Upper lobe of left lung (tissue), 6 donors: Measurements from ENCODE around the gene SMG5. TPM values are rescaled to one million over a fixed set of nuclear protein-coding genes. Genes with fewer than 3 reads are reported as not detected.

Experiments
- ATAC-seq, 2 donors: fragments of 200-7000 bp; cut with Tn5 transposase; one replicate each; pipeline ENCODE4 v1.9.1; 2022; ENCODE audit warnings: mild to moderate bottlenecking in 2 of 2, moderate library complexity in 2 of 2; ENCODE audit not compliant: low FRiP score in 2 of 2
- DNase-seq, 2 donors: peaks; one replicate each; pipeline ENCODE4 v3.0.0-alpha.2; 2019 to 2020
- H3K27ac ChIP-seq, 4 donors: fragments of 200-600 bp; sonication (generic); one replicate each; pipeline ENCODE4 v1.5.1; 2016 to 2019
- H3K27me3 ChIP-seq, 4 donors: fragments of 200-600 bp; sonication (generic); one replicate each; pipeline ENCODE4 v1.5.1; 2017 to 2019
- H3K36me3 ChIP-seq, 4 donors: fragments of 200-600 bp; sonication (generic); one replicate each; pipeline ENCODE4 v1.5.1; 2016 to 2019
- H3K4me1 ChIP-seq, 4 donors: fragments of 200-600 bp; sonication (generic); one replicate each; pipeline ENCODE4 v1.5.1; 2018 to 2019
- H3K4me3 ChIP-seq, 4 donors: fragments of 200-600 bp; sonication (generic); one replicate each; pipeline ENCODE4 v1.5.1; 2017 to 2019; ENCODE audit warnings: mild to moderate bottlenecking in 2 of 4, moderate library complexity in 1 of 4
- H3K9me3 ChIP-seq, 4 donors: fragments of 200-600 bp; sonication (generic); one replicate each; pipeline ENCODE4 v1.5.1; 2018 to 2019
- CTCF ChIP-seq, 6 experiments: fragments of 450-650 bp in 4 of 6; fragments of 200-600 bp in 2 of 6; sonication (generic) in 2 of 6; IDR thresholded peaks; one replicate each; pipeline ENCODE4 v1.5.1; 2016 to 2019; ENCODE audit warnings: antibody characterized with exemption in 6 of 6
- EP300 ChIP-seq, 4 donors: sonication (generic); formaldehyde crosslinking; IDR thresholded peaks; one replicate each; pipeline ENCODE4 v1.5.1; 2017; ENCODE audit warnings: antibody characterized with exemption in 4 of 4, control low read depth in 2 of 4
- POLR2A ChIP-seq, 4 donors: fragments of 450-650 bp; IDR thresholded peaks; one replicate each; pipeline ENCODE4 v1.5.1; 2016 to 2017; ENCODE audit warnings: antibody characterized with exemption in 4 of 4, mild to moderate bottlenecking in 2 of 4
- POLR2AphosphoS5 ChIP-seq, 2 donors: sonication (generic); formaldehyde crosslinking; IDR thresholded peaks; one replicate each; pipeline ENCODE4 v1.5.1; 2017; ENCODE audit warnings: antibody characterized with exemption in 2 of 2
- WGBS, 2 donors: methylation state at CpG; one replicate each; pipeline ENCODE4 v1.1.5; 2017 to 2018; 5-methylcytosine and 5-hydroxymethylcytosine counted together
- total RNA-seq, 6 donors: library from RNA; depleted of rRNA in 4 of 6; stranded (reverse); fragments of >200 nt in 4 of 6; gene quantifications; one replicate each; pipeline versions ENCODE4 v1.1.0 to v1.2.1, GENCODE V29; 2016 to 2021
- donor health status: DM: no; HTN: no; CAD: no; lungs with moderate emphysema.
- donor health status: DM: no; HTN: yes; CAD: no; lungs with severe emphysema.

The SMG5 gene
- total RNA-seq, 6 donors from 2014 or later: 52.3 to 136 (median 69.1) TPM

- Histone ChIP-seq H3K27ac (no peak overlapping the region), H3K9me3 (no peaks in the 10 kb centered on the region), H3K4me3 (no peak overlapping the region), H3K36me3 (peaks cover 29 to 100% (median 81%) of the 10 kb centered on the region in 4 donors), H3K27me3 (no peaks in the 10 kb centered on the region), H3K4me1 (no peaks in the 10 kb centered on the region)
- ATAC-seq (no peak), DNase-seq (no peak)
- 74 to 86% methylated on average over 6 of the region's 6 CpGs for WGBS, 2 donors
- no peak for TF ChIP-seq POLR2AphosphoS5 (IDR thresholded peaks at IDR 0.05)
- TF ChIP-seq EP300 (IDR thresholded peaks at IDR 0.05): no peak
- no peak for TF ChIP-seq POLR2A (IDR thresholded peaks at IDR 0.05)
- TF ChIP-seq CTCF (IDR thresholded peaks at IDR 0.05): no peak
Observed at GRCh38 chr1:156310962-156311361, 28.3 kb upstream of the SMG5 start.

GRCh38 chr1:156308078-156308477 lies 25.5 kb upstream of the SMG5 start:
- ATAC-seq (no peak), DNase-seq (no peak)
- peaks cover 21 to 84% (median 63%) of the 10 kb centered on the region in 4 donors for H3K36me3 ChIP-seq
- TF ChIP-seq EP300 (IDR thresholded peaks at IDR 0.05) (no peak), POLR2AphosphoS5 (IDR thresholded peaks at IDR 0.05) (no peak), CTCF (IDR thresholded peaks at IDR 0.05) (no peak), POLR2A (IDR thresholded peaks at IDR 0.05) (no peak)
- H3K4me1 ChIP-seq: no peaks in the 10 kb centered on the region
- no peak overlapping the region for H3K4me3 ChIP-seq
- no peaks in the 10 kb centered on the region for H3K9me3 ChIP-seq
- H3K27ac ChIP-seq: no peak overlapping the region
- H3K27me3 ChIP-seq: no peaks in the 10 kb centered on the region

GRCh38 chr1:156305215-156305614 lies 22.6 kb upstream of the SMG5 start:
- TF ChIP-seq POLR2A (IDR thresholded peaks at IDR 0.05): no peak
- no peak for TF ChIP-seq POLR2AphosphoS5 (IDR thresholded peaks at IDR 0.05)
- no peak for TF ChIP-seq CTCF (IDR thresholded peaks at IDR 0.05)
- TF ChIP-seq EP300 (IDR thresholded peaks at IDR 0.05): no peak
- Histone ChIP-seq H3K27me3 (no peaks in the 10 kb centered on the region), H3K36me3 (peaks cover 13 to 55% (median 38%) of the 10 kb centered on the region in 4 donors), H3K27ac (no peak overlapping the region), H3K4me1 (no peaks in the 10 kb centered on the region), H3K9me3 (no peaks in the 10 kb centered on the region), H3K4me3 (no peak overlapping the region)
- no peak for ATAC-seq
- WGBS, 2 donors: 71 to 75% methylated on average over 2 of the region's 2 CpGs
- DNase-seq: no peak

- TF ChIP-seq POLR2AphosphoS5 (IDR thresholded peaks at IDR 0.05) (no peak), POLR2A (IDR thresholded peaks at IDR 0.05) (no peak)
- no peaks in the 10 kb centered on the region for H3K27me3 ChIP-seq
- peaks cover 0 to 35% (median 18%) of the 10 kb centered on the region in 4 donors for H3K36me3 ChIP-seq
- DNase-seq (no peak), ATAC-seq (no peak)
- no peaks in the 10 kb centered on the region for H3K4me1 ChIP-seq
- no peaks in the 10 kb centered on the region for H3K9me3 ChIP-seq
- H3K4me3 ChIP-seq: no peak overlapping the region
- 88 to 97% methylated on average over 4 of the region's 4 CpGs for WGBS, 2 donors
- H3K27ac ChIP-seq: no peak overlapping the region
Observed at GRCh38 chr1:156303241-156303640, 20.6 kb upstream of the SMG5 start.

GRCh38 chr1:156298852-156299357 lies 16.3 kb upstream of the SMG5 start, which contains the start of gene VHLL:
VHLL (minus strand) TSS chr1:156299307; CDS start chr1:156299189, 118 bp downstream.
- TF ChIP-seq POLR2A (IDR thresholded peaks at IDR 0.05) (no peak), POLR2AphosphoS5 (IDR thresholded peaks at IDR 0.05) (no peak), CTCF (IDR thresholded peaks at IDR 0.05) (no peak), EP300 (IDR thresholded peaks at IDR 0.05) (no peak)
- Histone ChIP-seq H3K4me3 (no peak within 1 kb of the TSS), H3K27ac (no peak within 1 kb of the TSS), H3K36me3 (peaks cover 0 to 4% (median 0%) of the 10 kb centered on the region in 4 donors), H3K9me3 (no peaks in the 10 kb centered on the region), H3K27me3 (no peaks in the 10 kb centered on the region), H3K4me1 (peaks cover 7 to 21% (median 15%) of the 10 kb centered on the region in 4 donors)
- ATAC-seq (no peak), DNase-seq (peak in 1 of 2 donors; percentile 51)
- 91 to 93% methylated on average over 19 of the region's 19 CpGs for WGBS, 2 donors
